Measurements from ENCODE around the gene KLF18.
"Not testable (repeated sequence)": the region's sequence is repeated elsewhere in the genome, so short reads cannot be mapped to it uniquely, and the experiment has no call there.

The KLF18 gene

DNA sequence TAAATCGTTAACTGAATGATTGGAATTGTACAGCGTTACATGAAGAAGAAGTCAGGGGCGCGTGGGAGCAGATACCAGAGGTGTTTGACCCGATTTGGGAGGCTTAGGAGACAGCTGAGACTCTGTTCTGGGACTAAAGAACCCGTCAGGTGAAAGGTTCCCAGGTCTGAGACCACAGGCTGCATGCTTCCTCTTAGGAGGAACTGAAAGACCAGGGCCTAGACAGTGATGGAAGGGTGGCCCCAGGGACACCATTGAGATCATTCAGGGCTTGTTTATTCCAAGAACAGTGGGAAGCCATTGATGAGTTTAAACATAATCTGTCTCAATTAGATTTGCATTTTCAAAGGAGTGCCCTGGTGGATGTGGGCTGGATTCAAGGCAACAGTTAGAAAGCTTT lies 21.9 kb downstream of the KLF18 start:
- DNase-seq, result no peak

DNA sequence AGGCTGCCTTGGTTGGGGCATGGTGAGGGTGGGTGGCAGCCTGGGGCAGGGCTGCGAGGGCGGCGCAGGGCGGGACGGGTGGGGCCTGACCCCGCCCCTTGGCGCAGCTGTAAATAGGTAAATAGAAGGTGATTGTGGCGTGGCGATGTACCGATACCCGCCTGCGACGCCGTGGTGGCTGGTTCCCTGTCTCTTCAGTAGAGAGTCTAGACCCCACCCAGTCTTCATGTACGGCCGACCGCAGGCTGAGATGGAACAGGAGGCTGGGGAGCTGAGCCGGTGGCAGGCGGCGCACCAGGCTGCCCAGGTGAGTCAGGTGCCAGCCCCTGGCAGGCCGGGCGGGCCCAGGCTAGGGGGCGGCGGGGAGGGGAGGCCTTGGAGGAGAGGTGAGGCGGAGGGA lies 22.7 kb downstream of the KLF18 start, which contains the start of gene KLF17:
TSS of gene KLF17 (plus strand) at position 140 of the 400 bp plus-strand sequence. CDS start at position 227, 87 bp downstream.
- no peak for DNase-seq

DNA sequence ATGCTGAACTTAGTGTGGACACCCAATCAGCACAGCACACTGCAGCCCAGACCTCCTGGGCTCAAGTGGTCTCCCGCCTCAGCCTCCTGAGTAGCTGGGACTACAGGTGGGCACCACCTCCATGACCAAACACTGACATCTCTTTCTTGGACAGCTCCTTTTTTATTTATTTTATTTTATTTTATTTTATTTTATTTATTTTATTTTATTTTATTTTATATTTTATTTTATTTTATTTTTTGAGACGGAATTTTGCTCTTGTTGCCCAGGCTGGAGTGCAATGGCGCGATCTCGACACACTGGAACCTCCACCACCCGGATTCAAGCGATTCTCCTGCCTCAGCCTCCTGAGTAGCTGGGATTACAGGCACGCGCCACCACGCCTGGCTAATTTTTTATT lies 24.2 kb downstream of the KLF18 start:
- DNase-seq, result not testable (repeated sequence)

DNA sequence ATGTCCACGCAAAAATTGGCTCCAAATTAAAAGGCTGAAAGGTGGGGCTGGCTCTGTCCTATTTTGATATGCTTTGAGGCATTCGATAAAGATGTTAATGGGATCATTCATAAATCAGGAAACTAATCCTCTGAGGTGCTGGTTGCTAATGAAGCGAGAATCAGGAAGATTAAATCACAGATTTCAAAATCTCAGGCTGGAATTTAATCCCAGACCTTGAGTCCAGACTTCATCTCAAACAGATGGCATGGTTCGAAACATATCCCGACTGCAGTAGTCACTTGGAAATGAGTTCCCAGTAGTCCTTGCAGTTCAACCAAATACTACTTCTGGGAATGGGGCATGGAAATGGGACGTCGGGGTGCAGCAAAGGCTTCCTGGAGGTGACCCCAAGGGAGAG lies 27.3 kb downstream of the KLF18 start:
- no peak for DNase-seq

DNA sequence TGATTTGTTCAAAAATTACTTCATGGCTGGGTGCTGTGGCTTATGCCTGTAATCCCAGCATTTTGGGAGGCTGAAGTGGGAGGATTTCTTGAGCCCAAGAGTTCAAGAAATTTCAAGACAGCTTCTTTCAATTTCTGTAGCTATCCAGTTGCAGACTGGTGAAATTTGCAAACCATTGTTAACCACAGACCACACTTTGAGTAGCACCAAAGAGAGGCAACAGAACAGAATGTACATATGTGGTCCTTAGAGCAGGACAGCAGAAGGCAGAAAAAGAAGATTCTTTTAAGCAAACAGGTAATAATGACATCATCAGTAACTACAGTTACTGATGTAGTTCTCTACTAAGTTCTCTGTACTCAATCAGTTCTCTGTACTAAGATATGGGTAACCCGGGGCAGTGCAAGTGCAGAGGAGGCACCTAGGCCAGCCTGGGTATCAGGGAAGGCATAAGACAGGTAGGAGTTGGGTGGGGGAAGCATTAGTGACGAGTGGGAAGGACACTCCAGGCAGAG lies 28.3 kb downstream of the KLF18 start:
- no peak for DNase-seq

DNA sequence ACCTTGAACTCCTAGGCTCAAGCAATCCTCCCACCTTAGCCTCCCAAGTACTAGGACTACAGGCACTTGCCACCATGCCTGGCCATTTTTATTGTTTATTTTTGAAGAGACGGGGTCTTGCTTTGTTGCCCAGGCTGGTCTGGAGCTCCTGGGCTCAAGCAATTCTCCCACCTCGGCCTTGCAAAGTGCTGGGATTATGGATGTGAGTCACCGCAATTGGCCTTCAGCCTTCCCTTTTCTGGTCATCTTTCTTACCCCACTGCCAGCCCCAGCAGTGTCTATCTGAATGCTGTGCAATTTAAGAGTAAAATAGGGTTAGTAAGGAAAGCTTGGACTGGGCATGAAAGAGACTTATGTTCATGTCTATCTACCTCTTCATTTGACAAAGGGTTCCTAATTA lies 28.9 kb downstream of the KLF18 start:
- DNase-seq, result no peak

DNA sequence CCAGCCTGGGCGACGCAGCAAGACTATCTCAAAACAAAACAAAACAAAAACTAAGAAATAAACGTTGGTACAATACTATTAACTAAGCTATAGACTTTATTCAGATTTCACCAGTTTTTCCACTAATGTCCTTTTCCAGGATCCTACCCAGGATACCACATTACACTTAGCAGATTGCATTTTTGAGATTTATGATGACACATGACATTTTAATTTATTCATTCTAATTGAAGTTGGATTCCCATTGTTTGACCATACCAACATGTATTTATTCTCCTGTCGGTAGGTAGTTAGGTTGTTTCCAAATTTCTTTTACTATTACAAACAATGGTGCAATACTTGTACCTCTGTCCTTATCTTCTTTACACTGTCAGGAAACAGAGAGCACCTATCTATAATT lies 29.6 kb downstream of the KLF18 start:
- DNase-seq, result no peak

DNA sequence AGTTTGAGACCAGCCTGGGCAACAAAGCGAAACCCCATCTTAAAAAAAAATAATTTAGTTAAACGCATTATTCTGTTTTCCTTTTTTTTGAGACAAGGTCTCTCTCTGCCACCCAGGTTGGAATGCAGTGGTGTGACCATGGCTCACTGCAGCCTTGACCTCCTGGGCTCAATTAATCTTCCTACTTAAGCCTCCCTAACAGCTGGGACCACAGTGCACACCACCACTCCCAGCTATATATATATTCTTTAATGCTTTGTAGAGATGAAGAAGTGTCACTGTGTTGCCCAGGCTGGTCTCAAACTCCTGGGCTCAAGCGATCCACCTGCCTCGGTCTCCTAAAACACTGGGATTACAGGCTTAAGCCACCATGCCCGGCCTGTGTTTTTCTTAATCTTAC lies 30.5 kb downstream of the KLF18 start:
- no peak for DNase-seq

DNA sequence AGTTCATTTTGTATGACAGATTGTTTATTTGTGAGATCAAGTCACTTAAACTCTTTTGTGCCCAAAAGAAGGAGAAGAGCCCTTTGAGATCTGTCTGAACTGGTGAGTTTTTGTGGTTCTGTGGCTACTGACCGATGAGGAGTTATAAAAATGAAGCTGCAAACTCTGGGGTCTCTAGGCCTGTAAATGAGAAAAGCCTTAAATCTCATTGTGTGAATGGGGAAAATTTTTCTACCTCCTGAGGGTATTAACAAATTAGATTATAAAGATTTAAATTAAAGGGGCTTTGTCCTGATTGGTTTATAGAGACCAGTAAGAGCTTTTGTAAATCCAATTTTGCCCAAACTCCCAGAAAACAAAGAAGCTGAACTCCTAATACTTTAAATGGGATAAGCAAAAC lies 32.5 kb downstream of the KLF18 start:
- no peak for DNase-seq

DNA sequence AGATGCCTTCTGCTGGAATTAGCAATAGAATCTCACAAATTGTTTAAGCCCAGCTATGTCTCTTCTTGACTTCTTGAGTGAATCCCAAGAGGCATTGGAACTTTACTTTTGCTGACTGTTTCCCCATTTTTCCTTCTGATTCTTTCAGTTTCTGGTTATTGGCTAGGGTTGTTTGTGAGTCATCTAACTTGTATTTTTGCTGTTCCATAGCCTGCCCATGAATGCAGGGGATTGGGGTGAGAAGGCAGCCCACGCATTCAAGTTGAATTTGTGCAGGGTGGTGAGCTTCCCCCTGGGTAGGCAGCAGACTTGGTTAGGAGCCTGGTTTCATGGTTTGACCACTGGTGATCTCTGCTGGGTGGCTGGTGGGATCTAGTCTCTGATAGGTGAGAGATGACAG lies 33.2 kb downstream of the KLF18 start:
- no peak for DNase-seq

DNA sequence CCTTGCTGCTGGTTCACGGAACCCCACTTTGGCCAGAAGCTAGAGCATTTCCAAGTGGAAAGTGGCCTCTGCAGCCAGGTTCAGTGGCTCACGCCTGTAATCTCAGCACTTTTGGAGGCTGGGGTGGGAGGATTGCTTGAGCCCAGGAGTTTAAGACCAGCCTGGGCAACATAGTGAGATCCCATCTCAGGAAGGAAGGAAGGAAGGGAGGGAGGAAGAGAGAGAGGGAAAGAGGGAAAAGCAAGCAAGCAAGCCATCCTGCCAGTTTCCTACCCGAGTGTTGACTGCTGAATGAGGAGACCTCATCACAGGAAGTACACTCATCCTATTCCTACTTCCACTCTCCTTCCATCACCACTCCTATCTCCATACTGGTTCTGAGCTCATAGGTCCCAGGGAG lies 35.6 kb downstream of the KLF18 start:
- DNase-seq, result no peak

DNA sequence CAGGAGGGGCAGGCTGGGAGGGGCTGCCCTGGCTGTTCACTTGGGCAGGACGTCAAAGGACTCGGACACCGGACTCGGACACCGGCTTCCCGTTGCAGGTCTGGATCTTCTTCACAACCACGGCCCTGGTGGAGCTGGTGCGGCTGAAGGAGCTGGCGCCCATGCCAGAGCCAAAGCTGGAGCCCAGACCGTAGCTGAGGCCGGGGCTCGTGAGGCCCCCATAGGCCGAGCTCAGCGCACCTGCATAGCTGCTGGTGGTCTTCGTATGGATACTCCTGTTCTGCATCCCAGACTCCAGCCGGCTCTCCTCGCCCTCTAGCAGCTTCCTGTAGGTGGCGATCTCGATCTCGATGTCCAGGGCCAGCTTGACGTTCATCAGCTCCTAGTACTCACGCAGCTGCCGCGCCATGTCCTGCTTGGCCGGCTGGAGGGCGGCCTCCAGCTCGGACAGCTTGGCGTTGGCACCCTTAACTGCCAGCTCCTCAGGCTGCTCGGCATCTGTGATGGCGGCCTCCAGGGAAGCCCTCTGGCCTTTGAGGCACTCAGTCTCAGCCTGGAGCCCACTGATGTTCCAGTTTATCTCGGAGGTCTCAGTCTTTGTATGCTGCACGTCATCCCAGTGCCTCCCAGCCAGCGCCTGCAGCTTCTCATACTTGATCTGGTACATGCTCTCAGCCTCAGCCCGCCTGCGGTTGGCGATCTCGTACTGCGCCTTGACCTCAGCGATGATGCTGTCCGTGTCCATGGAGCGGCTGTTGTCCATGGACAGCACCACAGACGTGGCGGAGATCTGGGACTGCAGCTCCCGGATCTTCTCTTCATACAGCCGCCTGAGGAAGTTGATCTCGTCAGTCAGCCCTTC lies 37.9 kb downstream of the KLF18 start:
- DNase-seq, result no peak

DNA sequence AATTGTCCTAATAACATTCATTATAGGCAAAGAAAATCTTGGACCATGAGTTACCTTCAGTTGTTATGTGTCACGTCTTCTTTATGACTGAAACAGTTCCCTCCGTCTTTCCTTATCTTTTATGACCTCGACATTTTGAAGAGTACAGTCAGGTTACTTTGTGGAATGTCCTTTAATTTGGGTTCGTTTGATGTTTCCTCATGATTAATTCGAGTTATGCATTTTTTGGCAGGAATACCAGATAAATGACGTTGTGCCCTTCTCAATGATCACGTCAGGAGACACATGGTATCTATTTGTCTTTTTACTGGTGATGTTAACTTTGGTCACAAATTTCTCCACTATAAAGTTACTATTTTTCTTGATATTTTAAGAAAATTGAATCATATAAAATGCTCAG lies 40.1 kb downstream of the KLF18 start:
- DNase-seq, result no peak

DNA sequence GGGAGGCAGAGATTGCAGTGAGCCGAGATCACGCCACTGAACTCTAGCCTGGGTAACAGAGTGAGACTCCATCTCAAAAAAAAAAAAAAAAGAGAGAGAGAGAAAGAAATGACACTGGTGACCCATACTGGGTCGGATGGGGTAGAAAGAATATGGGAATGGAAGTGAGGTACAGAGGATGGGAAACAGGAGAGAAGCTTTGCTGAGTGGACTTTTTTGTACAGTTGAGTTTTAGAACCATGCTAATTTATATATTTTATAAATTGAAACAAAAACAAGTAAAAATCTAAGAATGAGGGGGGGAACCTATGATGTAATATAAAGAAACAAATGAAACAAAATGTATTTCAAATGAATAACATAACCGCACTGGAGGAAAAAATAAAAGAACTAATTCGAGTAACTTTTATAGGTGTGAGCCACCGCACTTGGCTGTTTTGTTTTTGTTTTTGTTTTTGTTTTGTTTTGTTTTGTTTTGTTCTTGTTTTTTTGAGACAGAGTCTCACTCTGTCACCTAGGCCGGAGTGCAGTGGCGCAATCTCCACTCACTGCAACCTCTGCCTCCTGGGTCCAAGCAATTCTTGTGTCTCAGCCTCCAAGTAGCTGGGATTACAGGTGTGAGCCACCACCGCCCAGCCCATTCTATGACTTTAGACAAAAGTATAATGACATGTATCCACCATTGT lies 41.1 kb downstream of the KLF18 start:
- DNase-seq, result no peak

DNA sequence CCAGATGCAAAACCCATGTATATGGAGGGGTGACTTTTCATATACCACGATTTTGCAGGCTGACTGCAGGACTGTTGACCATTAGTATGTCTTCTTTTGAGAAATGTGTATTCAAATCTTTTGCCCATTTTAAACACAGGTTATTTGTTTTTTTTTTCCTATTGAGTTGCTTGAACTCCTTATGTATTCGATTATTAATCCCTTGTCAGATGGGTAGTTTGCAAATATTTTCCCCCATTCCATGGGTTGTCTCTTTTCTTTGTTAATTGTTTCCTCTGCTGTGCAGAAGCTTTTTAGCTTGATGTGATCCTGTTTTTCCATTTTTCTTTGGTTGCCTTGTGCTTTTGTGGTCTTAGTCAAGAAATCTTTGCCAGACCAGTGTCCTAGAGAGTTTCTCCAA lies 47.4 kb downstream of the KLF18 start:
- DNase-seq, result no peak

DNA sequence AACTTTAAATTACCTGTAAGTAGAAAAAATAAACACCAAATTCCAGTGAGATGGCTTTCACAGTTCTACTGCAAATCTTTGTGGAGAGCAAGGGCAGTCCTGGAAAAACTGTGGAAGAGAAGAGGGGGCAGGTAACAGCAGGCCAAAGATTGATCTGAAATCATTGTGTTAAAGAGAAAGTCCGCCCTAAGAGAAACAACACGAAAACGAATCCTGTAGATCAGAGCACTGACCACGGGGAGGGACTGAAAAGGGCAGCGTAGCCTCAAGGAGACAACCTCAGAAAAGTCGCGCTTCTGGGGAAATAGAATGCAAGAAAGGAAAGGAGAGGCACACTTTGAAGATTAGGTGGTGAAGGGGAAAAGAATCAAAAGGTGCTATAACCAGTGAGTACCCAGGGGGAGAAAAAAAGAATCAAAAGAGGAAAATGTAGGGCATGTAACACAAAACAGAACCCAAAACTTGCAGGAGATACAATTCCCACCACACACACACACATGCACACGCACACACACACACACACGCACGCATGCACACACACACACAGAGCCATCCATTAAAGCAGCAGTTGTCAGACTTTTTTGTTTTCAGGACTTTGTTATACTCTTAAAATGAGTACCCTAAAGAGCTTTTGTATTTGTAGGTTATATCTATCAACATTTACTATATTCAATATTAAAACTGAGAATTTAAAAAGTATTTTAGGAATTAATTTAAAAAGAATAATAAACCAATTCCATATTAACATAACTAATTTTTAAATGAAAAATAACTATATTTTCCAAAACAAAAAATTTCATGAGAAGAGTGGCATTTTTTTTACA lies 50.8 kb downstream of the KLF18 start:
- DNase-seq, result no peak

DNA sequence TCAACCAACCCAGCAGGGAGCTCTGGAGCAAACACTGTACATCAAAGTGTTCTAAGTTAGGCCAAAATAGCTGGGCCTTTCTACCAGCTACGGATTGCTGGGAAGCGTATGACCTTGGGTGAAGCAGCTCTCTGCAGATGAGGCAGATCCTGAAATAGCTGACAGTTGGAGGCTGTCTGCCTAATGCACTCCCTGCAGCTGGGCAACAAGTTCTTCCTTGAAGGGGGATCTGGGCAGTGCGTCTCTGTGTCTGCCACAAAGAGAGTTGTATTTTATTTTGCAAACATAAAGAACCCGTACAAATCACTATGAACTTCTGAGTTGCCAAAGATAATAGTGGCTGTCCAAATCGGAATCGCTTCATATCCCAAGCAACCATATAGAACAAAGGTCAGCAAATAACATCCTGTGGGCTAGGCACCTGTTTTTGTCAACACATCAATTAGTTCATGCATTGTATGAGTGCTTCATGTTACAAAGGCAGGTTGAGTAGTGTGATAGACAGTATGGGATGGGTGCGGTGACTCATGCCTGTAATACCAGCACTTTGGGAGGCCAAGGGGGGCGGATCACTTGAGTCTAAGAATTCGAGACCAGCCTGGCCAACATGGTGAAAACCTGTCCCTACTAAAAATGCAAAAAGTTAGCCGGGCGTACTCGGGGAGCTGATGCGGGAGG lies 51.9 kb downstream of the KLF18 start:
- no peak for DNase-seq

Data from T-helper 1 cell (primary cell).